ENCODE data around the gene MYO1H. TPM values are rescaled to one million over a fixed set of nuclear protein-coding genes. Genes with fewer than 3 reads are reported as not detected.

Gene MYO1H
- total and polyA plus RNA-seq, 12 donors = 0.03 to 0.08 TPM; not detected in 10

- Histone ChIP-seq H3K9me3 (replicated peaks in 1 of 3) (no peaks in the 10 kb centered on the region), H3K4me1 (replicated peaks in 1 of 2) (no peaks in the 10 kb centered on the region), H3K27ac (no peak overlapping the region), H3K36me3 (replicated peaks in 1 of 2) (peaks cover 0 to 55% of the 10 kb centered on the region in 2 donors), H3K4me3 (no peak overlapping the region), H3K27me3 (no peaks in the 10 kb centered on the region)
- TF ChIP-seq CTCF (IDR thresholded peaks at IDR 0.05) (no peak), POLR2A (IDR thresholded peaks at IDR 0.05) (no peak)
- DNase-seq = no peak
- WGBS, 4 donors = 97 to 100% (median 99%) methylated on average over 1 of the region's 1 CpG
- intact Hi-C loops (cut with DNase I) = no loop called here
These were observed 146.2 kb downstream of the MYO1H start for GRCh38 chr12:109493938-109494337.

GRCh38 chr12:109494348-109494881, 146.7 kb downstream of the MYO1H start:
- Histone ChIP-seq H3K27ac (no peak overlapping the region), H3K36me3 (replicated peaks in 1 of 2) (peaks cover 0 to 54% of the 10 kb centered on the region in 2 donors), H3K4me1 (replicated peaks in 1 of 2) (no peaks in the 10 kb centered on the region), H3K27me3 (no peaks in the 10 kb centered on the region), H3K4me3 (no peak overlapping the region), H3K9me3 (replicated peaks in 1 of 3) (no peaks in the 10 kb centered on the region)
- peak in 1 of 7 donors; percentile 3 for DNase-seq
- WGBS, 4 donors = 95% methylated on average over 7 of the region's 7 CpGs
- TF ChIP-seq CTCF (IDR thresholded peaks at IDR 0.05) = no peak
- TF ChIP-seq POLR2A (IDR thresholded peaks at IDR 0.05) = no peak
- intact Hi-C loops (cut with DNase I) = no loop called here

DNA sequence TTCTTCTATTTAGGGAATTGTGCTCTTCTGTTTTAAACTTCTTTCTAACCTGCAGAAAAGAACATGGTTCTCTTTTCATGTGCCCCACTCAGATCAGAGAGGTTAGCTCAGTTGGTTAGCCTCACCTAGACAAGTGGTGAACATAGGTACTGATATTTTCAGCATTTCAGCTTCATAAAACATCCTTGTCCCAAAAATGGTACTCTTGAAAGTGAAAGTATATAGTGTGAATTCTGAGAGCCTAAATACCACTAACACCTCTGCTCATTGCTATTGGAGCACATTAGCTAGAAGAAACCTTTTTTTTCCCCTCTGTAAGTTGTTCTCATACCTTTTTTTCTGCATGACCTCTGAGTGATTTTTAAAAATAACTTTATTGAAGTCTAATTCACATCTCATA, 147.3 kb downstream of the MYO1H start:
- intact Hi-C loops (cut with DNase I) = no loop called here
- no peak overlapping the region for H3K27ac ChIP-seq
- H3K4me1 ChIP-seq (replicated peaks in 1 of 2) = no peaks in the 10 kb centered on the region
- H3K36me3 ChIP-seq (replicated peaks in 1 of 2) = peaks cover 0 to 53% of the 10 kb centered on the region in 2 donors
- no peak for DNase-seq
- TF ChIP-seq CTCF (IDR thresholded peaks at IDR 0.05) = no peak
- H3K4me3 ChIP-seq = no peak overlapping the region
- H3K9me3 ChIP-seq (replicated peaks in 1 of 3) = no peaks in the 10 kb centered on the region
- H3K27me3 ChIP-seq = no peaks in the 10 kb centered on the region

- Histone ChIP-seq H3K27me3 (no peaks in the 10 kb centered on the region), H3K36me3 (replicated peaks in 1 of 2) (peaks cover 0 to 52% of the 10 kb centered on the region in 2 donors), H3K9me3 (replicated peaks in 1 of 3) (no peaks in the 10 kb centered on the region), H3K4me3 (no peak overlapping the region), H3K27ac (no peak overlapping the region), H3K4me1 (replicated peaks in 1 of 2) (no peaks in the 10 kb centered on the region)
- intact Hi-C loops (cut with DNase I) = no loop called here
- no peak for DNase-seq
- TF ChIP-seq POLR2A (IDR thresholded peaks at IDR 0.05) = no peak
- TF ChIP-seq CTCF (IDR thresholded peaks at IDR 0.05) = no peak
These were observed 148.6 kb downstream of the MYO1H start for GRCh38 chr12:109496306-109496705.

Data from adrenal gland (tissue), 12 donors.